ENCODE data around the gene PDZRN4.

Gene PDZRN4

DNA sequence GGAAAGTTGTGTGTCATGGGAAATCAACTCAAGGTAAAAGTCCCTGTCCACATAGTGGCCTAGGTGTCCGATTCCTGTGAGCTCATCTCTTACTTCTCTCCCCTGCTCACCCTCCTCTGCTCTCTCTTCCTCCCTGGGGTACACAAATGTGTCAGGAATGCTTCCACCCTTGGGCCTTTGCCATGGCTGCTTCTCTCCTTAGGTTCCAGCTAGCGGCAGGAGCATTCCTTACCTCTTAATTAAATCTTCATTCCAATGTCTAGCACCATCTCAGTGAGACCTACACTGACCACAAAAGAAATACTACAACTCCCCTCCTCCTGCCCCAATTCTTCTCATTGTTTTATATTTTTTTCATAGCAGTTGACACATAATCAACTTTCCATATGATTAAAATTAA, 298.6 kb downstream of the PDZRN4 start:
- no peak for DNase-seq (ENCODE audit: low read depth)
- H3K4me3 ChIP-seq (ENCODE audit: low read depth, low read length) = no peak overlapping the region
- TF ChIP-seq, protein P1, sequence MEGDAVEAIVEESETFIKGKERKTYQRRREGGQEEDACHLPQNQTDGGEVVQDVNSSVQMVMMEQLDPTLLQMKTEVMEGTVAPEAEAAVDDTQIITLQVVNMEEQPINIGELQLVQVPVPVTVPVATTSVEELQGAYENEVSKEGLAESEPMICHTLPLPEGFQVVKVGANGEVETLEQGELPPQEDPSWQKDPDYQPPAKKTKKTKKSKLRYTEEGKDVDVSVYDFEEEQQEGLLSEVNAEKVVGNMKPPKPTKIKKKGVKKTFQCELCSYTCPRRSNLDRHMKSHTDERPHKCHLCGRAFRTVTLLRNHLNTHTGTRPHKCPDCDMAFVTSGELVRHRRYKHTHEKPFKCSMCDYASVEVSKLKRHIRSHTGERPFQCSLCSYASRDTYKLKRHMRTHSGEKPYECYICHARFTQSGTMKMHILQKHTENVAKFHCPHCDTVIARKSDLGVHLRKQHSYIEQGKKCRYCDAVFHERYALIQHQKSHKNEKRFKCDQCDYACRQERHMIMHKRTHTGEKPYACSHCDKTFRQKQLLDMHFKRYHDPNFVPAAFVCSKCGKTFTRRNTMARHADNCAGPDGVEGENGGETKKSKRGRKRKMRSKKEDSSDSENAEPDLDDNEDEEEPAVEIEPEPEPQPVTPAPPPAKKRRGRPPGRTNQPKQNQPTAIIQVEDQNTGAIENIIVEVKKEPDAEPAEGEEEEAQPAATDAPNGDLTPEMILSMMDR (IDR thresholded peaks at IDR 0.05; ENCODE audit: low read depth, low read length, missing control alignments) = no peak

DNA sequence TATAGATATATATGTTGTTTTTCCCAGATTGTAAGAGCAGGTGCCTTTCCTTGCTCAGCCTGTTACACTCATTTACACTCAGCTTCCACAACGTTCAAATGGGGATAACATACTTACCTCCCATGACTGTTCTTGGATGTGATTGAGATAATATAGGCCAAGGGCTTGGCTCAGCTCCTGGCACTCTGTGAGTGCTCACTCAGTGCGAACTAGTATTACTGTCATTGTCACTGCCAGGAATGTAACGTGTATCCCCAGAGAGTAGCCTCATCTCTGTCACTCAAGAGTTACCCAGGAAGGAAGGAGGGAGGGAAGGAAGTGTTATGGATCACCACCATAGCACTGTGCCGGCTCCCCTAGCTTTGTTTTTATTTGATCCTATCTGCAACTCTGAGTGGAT, 307.9 kb downstream of the PDZRN4 start:
- TF ChIP-seq, protein P1 (IDR thresholded peaks at IDR 0.05; ENCODE audit: low read depth, low read length, missing control alignments) = no peak
- no peak overlapping the region for H3K4me3 ChIP-seq (ENCODE audit: low read depth, low read length)
- no peak for DNase-seq (ENCODE audit: low read depth)

DNA sequence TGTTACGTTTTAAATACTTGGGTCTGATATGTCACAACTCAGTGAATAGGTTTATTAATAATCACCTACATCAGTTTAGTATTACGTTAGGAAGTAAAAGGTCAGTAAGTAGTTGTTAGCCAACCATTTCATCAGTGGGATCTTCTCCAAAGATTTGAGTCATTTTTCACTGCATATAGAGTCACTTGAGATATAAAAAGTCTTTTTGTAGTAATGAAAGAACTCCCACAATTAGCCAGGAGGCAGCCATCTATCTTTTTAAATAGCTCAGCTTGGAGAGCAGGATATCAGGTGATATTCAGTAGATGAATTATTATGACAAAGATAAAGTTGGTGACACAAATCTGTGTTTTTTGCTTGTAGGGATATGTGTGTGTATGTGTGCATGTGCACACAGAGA, 309.3 kb downstream of the PDZRN4 start:
- no peak for DNase-seq (ENCODE audit: low read depth)
- TF ChIP-seq, protein P1 (IDR thresholded peaks at IDR 0.05; ENCODE audit: low read depth, low read length, missing control alignments) = no peak
- H3K4me3 ChIP-seq (ENCODE audit: low read depth, low read length) = no peak overlapping the region

DNA sequence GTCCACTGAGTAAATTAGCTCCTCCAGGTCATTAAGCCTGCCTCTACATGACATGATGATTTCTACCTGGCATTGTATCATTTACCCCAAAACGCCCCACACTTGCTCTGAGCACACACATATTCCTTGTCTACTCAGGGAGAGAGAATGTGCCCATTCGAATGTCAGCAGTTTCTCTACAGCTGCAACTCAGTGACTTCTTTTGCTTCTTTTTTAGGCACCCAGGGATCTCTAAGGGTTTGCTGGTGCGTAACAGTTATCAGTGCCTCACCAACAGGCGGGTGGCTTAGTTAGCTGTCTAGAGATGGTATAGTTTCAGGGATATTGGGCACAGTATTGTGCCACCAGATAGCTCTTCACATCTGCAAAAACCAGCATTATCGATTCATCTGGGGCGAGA, 316.9 kb downstream of the PDZRN4 start:
- H3K4me3 ChIP-seq (ENCODE audit: low read depth, low read length) = no peak overlapping the region
- DNase-seq (ENCODE audit: low read depth) = no peak
- TF ChIP-seq, protein P1 (IDR thresholded peaks at IDR 0.05; ENCODE audit: low read depth, low read length, missing control alignments) = no peak

DNA sequence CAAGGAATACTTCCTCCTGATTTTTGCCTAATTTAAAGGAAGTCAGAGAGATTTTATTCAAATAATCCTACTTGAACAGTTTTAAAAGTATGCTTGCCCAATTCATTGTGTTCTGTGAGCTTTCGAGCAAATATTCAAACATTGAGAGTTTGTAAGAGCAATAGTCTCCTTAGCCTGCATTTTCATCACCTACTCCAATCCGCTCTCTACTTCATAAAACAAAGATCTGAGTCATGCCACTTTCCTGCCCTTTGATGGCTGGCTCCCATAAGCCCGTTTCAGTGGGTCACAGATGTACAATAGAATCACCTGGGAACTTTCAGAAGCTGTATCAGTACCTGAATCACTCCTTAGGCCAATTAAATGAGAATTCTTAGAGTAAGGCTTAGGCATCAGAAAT, 319.2 kb downstream of the PDZRN4 start:
- H3K4me3 ChIP-seq (ENCODE audit: low read depth, low read length) = no peak overlapping the region
- no peak for DNase-seq (ENCODE audit: low read depth)

DNA sequence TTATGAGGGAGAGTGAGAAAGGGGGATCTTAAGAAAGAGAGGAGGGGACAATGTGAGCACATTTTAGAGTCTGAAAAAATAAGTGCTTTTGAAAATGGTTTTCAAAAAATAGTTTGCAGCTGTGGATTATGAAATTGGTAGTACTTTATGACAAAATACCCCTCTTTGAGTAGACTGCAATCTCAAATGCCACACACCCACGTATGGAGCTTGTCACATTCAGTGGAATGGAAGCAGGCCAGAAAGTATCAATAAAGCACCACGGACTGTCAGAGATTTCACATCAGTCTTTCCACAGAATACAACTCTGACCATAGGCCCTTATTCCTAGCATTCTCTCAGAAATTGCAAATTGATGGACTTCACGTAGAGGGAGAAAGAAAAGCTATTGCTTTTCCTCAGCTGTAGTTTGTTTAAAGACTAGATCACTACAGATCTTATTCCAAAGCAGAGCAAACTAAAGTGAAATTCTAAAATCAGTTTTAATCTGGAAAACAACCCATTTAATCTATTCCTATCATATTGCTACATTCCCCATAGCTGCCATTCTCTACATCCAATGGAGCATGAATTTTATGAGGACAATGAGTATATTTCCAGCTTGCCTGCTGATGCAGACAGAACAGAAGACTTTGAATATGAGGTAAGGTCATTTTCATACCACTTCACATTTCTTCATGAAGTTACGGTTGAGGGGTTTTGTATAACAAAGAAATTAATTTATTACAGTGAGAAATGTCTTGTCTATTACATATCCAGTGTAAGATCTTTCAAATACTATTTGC, 321.3 kb downstream of the PDZRN4 start:
- DNase-seq (ENCODE audit: low read depth) = no peak
- no peak overlapping the region for H3K4me3 ChIP-seq (ENCODE audit: low read depth, low read length)
- TF ChIP-seq, protein P1 (IDR thresholded peaks at IDR 0.05; ENCODE audit: low read depth, low read length, missing control alignments) = no peak

More for the DNA sequence above, 319.2 kb downstream of the PDZRN4 start:
- TF ChIP-seq, protein P1 (IDR thresholded peaks at IDR 0.05; ENCODE audit: low read depth, low read length, missing control alignments) = no peak

DNA sequence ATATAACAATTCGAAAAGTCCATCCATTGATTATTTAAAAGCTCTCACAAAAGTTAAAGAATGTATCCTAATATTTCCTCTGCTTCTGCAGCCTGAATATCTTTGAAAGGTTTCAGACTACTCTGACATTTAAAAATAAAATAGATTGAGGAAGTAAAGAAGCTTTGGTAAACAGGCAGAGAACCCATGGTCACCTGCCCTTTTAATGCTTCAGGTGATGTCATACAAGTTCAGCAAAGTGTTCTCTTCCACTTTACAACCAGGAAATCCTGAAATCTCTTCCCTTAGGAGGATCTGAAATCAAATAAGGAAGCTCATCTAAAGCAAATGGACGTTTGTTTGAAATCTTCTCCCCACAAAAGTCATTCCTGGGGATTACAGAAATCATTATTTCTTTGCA, 322.4 kb downstream of the PDZRN4 start:
- no peak for DNase-seq (ENCODE audit: low read depth)
- TF ChIP-seq, protein P1 (IDR thresholded peaks at IDR 0.05; ENCODE audit: low read depth, low read length, missing control alignments) = no peak
- H3K4me3 ChIP-seq (ENCODE audit: low read depth, low read length) = no peak overlapping the region

Data from GM12864 (cell line).